BJ (cell line): ENCODE data around the gene TGFB1I1. TPM values are rescaled to one million over a fixed set of nuclear protein-coding genes. Genes with fewer than 3 reads are reported as not detected.

Source experiments
- CTCF ChIA-PET: fragments of 350-600 bp; formaldehyde crosslinking; extraction: SDS; loops from one replicate; lab custom pipeline; 2021; ENCODE audit warnings: antibody characterized with exemption, inconsistent platforms; lab: Yijun Ruan, JAX
- POLR2A ChIA-PET: fragments of 300-600 bp; sonication (Branson Sonifier 250); formaldehyde crosslinking; extraction: SDS; loops from one replicate; lab custom pipeline; 2021; ENCODE audit warnings: antibody characterized with exemption; lab: Charles Lee
- DNase-seq: peaks from one replicate; pipeline ENCODE4 v3.0.0-alpha.2; 2011; ENCODE audit warnings: low read depth
- H3K27me3 ChIP-seq: 2 replicates; pipeline ENCODE4 v1.6.0; 2011; ENCODE audit warnings: low read length; ENCODE audit not compliant: control insufficient read depth, insufficient read depth
- H3K36me3 ChIP-seq: 2 replicates; pipeline ENCODE4 v1.5.1; 2011; ENCODE audit warnings: low read length; ENCODE audit not compliant: control insufficient read depth, insufficient read depth
- H3K4me3 ChIP-seq: 2 replicates; pipeline ENCODE4 v1.5.1; 2011; ENCODE audit warnings: low read depth, mild to moderate bottlenecking, control low read depth, low read length
- CTCF ChIP-seq: IDR thresholded peaks from 2 replicates; pipeline ENCODE4 v1.5.1; 2011; ENCODE audit warnings: low read depth, mild to moderate bottlenecking, control low read depth, inconsistent platforms, low read length, moderate library complexity; ENCODE audit not compliant: insufficient read depth
- polyA plus RNA-seq: library from polyadenylated mRNA; depleted of rRNA; stranded (reverse); fragments of >200 nt; gene quantifications from 2 replicates; pipeline ENCODE4 v1.2.3, GENCODE V29; 2011

Gene TGFB1I1
- polyA plus RNA-seq, 1 experiment: 92.3 TPM

GRCh38 chr16:31460582-31461002 is 11.4 kb upstream of the TGFB1I1 start:
- no peaks in the 10 kb centered on the region for H3K27me3 ChIP-seq
- H3K36me3 ChIP-seq: peaks cover 19% of the 10 kb centered on the region
- ChIA-PET POLR2A (interaction anchor here (0.6 to 1.0 kb wide), 4 partner anchors 9 to 508 kb away, joined by 3 to 6 read pairs (median 3); partner anchors contain the start of gene TGFB1I1), CTCF (interaction anchor here (0.5 to 5.2 kb wide), 23 partner anchors 9 to 919 kb away, joined by 3 to 52 read pairs (median 4); partner anchors contain the start of genes HSD3B7, SLC5A2, TGFB1I1 and ZNF843)
- DNase-seq: no peak
- TF ChIP-seq CTCF: peak; percentile 75
- peak overlapping the region; percentile 41 for H3K4me3 ChIP-seq

GRCh38 chr16:31461201-31461920 is 10.6 kb upstream of the TGFB1I1 start:
- DNase-seq: no peak
- no peak for TF ChIP-seq CTCF
- ChIA-PET POLR2A (interaction anchor here (0.6 to 1.0 kb wide), 3 partner anchors 11 to 508 kb away, joined by 3 to 6 read pairs (median 3); partner anchors contain the start of gene TGFB1I1), CTCF (interaction anchor here (0.6 to 5.2 kb wide), 17 partner anchors 9 to 616 kb away, joined by 3 to 52 read pairs (median 4); partner anchors contain the start of genes HSD3B7 and TGFB1I1)
- no peak overlapping the region for H3K4me3 ChIP-seq
- H3K27me3 ChIP-seq: no peaks in the 10 kb centered on the region
- peaks cover 27% of the 10 kb centered on the region for H3K36me3 ChIP-seq

- ChIA-PET POLR2A (no interaction called here), CTCF (interaction anchor here (0.9 to 5.2 kb wide), 3 partner anchors 8 to 247 kb away, joined by 3 to 52 read pairs (median 8); partner anchors contain the start of gene TGFB1I1)
- H3K4me3 ChIP-seq: no peak overlapping the region
- DNase-seq: no peak
- TF ChIP-seq CTCF: no peak
- peaks cover 27% of the 10 kb centered on the region for H3K36me3 ChIP-seq
- no peaks in the 10 kb centered on the region for H3K27me3 ChIP-seq
These were observed 9.8 kb upstream of the TGFB1I1 start for GRCh38 chr16:31461921-31462804.

GRCh38 chr16:31464348-31464769 is 7.6 kb upstream of the TGFB1I1 start:
- Histone ChIP-seq H3K27me3 (no peaks in the 10 kb centered on the region), H3K4me3 (no peak overlapping the region), H3K36me3 (peaks cover 27% of the 10 kb centered on the region)
- no peak for DNase-seq
- ChIA-PET CTCF (no interaction called here), POLR2A (no interaction called here)
- TF ChIP-seq CTCF: no peak

- Histone ChIP-seq H3K4me3 (no peak overlapping the region), H3K36me3 (peaks cover 27% of the 10 kb centered on the region), H3K27me3 (no peaks in the 10 kb centered on the region)
- no peak for TF ChIP-seq CTCF
- POLR2A ChIA-PET: no interaction called here
- DNase-seq: no peak
- CTCF ChIA-PET: no interaction called here
These were observed 7.1 kb upstream of the TGFB1I1 start for GRCh38 chr16:31464781-31465260.
